Kidney tubule cell (primary cell): ENCODE measurements around the gene TDRD7.

Experiments used
- DNase-seq: peaks from one replicate; pipeline ENCODE4 v3.0.0-alpha.2; 2018; ENCODE audit warnings: low spot score

The TDRD7 gene

DNA sequence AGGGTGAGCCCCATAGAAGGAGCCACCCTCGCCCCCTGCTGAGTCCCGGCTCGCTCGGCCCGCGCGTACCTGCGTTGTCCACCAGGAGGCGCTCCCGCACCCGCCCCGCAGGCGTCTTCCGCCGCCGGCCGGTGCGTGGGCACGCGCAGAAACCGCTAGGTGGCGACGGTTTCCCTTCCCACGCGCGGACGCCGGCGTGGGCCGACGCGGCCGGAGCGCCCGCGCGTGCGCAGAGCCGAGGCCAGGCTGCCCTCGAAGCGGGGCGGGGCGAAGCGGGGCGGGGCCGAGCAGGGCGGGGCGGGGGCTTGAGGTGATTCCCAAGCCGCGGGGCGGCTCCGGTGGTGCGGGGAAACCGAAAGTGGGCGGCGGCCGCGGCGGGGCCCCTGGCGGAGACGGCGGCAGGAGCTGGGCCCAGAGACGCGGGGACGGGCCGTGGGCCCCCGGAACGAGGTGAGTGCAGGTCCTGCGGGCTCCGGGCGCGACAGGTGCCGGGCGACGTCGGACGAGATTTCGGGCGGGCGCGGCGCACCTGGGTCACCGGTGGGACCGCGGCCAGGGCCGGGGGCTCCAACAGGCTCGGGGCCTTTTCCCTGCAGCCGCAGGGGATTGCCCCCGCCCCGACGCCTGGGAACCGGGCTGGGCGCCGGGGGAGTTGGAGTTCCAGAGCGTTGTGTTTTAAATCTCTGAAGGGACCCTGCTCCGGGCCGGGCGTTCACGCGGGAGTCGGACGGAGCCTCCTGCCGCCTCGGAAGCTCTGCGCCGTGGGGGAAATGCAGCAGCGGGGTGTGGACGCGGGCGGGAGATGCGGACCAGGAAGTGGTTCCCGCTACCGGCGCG, at the start of gene TDRD7:
TDRD7 (plus strand) TSS at position 308 of the 837 bp plus-strand sequence. CDS start 16,370 bp downstream, outside the sequence.
- DNase-seq: peak; percentile 89

GRCh38 chr9:97362777-97363545, 48.9 kb upstream of the TDRD7 start:
- peak; percentile 11 for DNase-seq

DNA sequence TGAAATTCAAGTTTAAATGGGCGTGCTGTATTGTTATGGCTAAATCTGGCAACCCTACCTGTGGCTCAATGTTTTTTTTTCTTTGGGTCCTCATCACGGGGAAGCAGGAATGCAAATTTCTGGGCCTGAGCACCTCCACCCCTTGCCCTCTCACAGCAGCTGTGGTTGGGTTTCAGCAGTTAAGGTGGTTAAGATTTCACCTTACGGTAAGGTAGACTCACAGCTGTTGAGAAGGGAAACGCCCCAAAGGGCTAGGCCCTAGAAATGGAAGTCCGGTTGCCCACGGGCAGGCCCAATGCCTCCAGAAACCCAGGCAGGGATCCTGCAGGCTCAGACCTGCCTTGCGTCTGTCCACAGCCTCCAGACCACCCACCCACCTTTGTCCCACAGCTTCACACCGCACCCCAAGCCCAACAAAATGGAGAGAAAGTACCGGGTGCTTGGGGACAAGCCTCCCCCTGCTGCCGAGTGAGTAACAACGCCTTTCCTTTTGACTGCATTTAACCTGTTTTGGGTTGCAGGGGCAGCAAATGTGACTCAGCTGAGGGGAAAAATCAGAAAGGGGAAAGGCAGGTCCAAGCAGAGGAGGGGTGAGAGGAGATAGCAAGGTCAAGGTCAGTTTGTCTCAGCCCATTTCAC, 48.1 kb upstream of the TDRD7 start:
- DNase-seq: no peak

GRCh38 chr9:97364769-97365490, 47.0 kb upstream of the TDRD7 start:
- no peak for DNase-seq

DNA sequence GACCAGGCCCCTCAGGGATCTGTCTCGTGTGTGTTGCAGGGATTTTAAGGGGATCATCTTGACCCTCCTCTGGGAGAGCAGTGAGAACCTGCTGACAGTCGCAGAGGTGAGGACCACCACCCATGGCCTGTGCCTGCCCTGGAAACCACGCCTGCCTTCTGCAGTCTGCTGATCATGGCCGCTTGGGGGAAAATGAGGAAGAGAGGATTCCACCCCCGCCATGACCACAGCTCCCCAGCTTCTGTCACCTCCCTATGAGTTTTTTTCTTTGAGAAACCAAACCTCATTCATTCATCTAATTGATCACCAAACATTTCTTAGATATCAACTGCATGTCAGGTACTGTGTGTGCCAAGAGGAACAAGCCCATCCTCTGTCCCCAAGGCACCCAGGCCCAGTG, 46.3 kb upstream of the TDRD7 start:
- DNase-seq: no peak

DNA sequence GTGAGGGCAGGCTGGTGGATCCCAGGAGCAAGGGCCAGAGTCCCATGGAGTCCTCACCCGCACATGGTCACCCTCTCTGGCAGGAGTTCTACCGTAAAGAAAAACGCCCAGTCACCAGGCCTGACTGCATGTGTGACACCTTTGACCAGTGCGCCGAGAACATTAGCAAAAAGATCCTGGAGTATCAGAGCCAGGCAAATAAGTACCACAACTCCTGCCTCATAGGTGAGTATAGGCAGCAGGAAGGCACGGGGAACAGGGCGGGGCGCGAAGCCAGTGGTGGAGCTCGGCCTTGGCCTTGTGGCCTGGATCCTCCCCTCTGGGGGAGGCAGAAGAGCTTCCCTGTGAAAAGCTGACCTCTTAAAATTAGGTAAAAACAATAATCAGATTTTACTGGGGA, 45.4 kb upstream of the TDRD7 start:
- DNase-seq: no peak

- DNase-seq: no peak
Measured at GRCh38 chr9:97366889-97367288, 45.0 kb upstream of the TDRD7 start.

DNA sequence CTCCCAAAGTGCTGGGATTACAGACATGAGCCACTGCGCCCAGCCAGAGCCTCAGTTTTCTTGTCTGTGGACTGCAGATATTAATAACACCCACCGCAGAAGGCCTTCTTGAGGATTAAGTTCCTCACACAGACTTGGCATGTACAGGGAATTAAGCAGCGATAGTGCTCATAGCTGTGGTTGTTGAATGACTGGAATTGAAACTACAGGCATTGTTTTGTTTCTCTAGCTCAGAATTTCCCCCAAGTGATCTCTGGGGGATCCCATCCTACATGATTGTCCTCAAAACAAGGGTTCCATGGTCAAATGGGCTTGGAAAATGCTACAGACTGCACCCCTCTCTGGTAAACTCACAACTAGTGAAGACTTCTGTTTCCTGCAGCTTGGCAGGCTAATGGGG, 44.2 kb upstream of the TDRD7 start:
- no peak for DNase-seq

- no peak for DNase-seq
Measured at GRCh38 chr9:97368964-97369363, 42.9 kb upstream of the TDRD7 start.

DNA sequence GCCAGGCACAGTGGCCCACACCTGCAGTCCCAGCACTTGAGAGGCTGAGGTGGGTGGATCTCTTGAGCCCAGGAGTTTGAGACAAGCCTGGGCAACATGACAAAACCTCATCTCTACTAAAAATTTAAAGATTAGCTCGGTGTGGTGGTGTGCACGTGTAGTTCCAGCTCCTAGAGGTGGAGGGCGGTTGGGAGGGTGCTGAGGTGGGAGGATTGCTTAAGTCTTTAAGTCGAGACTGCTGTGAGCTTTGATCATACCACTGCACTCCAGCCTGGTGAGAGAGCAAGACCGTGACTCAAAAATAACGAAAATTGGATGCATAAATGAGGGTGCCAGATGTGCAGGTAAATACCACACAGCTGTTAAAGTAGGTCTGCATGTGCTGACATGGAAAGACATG, 39.3 kb upstream of the TDRD7 start:
- no peak for DNase-seq

DNA sequence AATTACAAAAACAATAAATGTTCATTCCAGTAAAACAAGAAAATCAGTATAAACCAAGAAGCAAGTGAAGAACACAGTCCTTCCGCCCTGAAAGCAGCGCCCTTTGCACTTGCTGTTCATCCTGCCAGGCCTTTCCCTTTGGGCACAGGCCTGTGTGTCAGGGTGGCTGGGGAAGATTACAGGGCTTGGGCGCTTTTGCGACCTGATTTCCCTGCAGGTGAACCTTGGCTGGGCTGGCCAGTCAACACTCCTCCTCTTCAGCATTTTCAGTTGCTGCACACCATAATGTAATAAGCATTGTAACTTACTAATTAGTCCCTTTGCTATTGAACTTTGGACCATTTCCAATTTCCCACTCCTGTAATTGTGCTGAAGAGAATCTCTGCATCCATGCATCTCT, 38.6 kb upstream of the TDRD7 start:
- no peak for DNase-seq

- no peak for DNase-seq
Measured at GRCh38 chr9:97374811-97375210, 37.1 kb upstream of the TDRD7 start.

DNA sequence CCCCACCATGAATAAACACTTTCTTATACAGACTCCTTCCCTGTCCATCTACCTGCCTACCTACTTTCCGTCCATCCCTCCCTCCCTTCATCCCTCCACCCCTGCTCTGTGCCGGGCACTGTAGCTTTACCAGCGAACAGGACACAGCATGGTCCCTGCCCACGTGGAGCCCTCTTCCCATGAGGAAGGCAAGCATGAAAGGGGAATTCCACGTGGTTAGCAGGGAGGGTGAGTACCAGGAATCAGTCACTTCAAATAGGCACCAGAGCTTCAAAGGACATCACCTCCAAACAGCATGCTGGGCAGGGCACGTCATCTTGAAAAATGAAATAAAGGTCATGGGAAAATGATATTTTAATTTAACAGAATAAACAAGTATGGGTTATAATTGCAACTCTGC, 35.0 kb upstream of the TDRD7 start:
- DNase-seq: peak; percentile 57

DNA sequence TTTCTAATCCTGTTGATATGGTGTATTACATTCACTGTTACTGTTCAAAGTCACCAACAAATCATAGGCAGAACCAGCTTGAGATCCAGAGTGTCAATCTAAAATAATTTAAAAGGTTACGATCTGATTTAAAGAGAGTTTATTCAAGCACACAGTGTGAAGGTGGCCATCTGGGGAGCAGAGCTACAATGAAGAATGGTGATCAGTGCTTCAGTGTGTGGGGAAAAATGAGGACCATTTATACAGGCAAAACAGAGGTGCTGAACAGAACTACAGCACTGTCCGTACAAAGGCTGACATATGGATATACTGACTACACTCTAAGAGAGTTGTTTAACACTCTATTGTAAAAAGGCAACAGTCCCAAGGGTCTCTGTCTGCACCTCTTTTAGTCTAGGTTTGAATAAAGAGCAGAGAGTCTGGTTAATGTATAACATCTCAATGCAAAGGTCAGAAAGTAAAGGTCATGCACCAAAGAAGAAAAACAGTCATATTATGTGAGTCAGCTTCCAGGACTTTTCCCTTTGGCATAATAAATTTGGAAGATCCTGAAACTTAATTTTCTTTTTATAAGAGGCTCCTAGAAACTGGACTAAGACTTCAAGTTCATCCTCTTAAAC, 29.7 kb upstream of the TDRD7 start:
- peak; percentile 66 for DNase-seq

- DNase-seq: no peak
Measured at GRCh38 chr9:97384406-97385262, 27.3 kb upstream of the TDRD7 start.

DNA sequence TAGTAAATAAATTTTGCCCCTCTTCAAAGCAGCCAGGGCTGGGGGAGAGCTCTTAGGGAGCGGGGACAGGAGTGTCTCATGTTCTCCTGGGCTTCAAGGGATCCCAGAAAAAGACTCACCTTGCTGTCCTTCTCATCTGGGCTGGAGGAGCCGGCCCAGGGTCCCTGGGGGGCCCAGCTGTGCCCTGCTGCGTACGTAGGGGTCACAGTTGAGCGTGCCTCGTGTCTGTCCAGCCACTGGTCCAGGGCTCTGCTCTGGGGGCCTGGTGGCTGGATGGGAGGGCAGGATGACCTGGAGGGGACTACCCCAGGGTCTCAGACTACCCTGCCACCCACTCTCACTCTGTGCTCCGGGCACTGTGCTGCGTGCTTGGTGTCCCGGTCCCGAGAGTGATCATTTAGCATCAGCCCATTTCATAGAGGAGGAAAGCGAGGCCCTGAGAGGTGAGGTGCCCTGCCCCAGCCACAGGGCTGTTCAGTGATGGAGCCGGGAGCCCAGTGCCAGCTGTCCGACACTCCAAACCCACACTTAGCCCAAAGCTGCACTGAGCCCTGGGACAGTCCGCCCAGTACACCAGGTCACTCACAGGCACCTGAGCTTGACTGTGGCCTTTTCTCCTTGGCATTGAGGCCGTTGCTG, 26.2 kb upstream of the TDRD7 start:
- DNase-seq: no peak

- peak; percentile 39 for DNase-seq
Measured at GRCh38 chr9:97386265-97386633, 25.6 kb upstream of the TDRD7 start.

- peak; percentile 73 for DNase-seq
Measured at GRCh38 chr9:97386733-97387503, 25.0 kb upstream of the TDRD7 start.

- no peak for DNase-seq
Measured at GRCh38 chr9:97387504-97387886, 24.4 kb upstream of the TDRD7 start.
